H1 (cell line): ENCODE results near the gene CNTD1.

Experiments
- CTCF ChIP-seq, 3 experiments: IDR thresholded peaks; 1 replicate in 2 of 3; 2 replicates in 1 of 3; pipeline versions ENCODE4 v1.5.1 to v1.6.1; 2011; ENCODE audit warnings: low read length in 3 of 3, mild to moderate bottlenecking in 3 of 3, inconsistent platforms in 2 of 3, low read depth in 1 of 3, moderate library complexity in 1 of 3; ENCODE audit not compliant: insufficient read depth in 1 of 3; ENCODE audit errors: control extremely low read depth in 1 of 3
- POLR2A ChIP-seq, 2 experiments: IDR thresholded peaks; 1 replicate in 1 of 2; 2 replicates in 1 of 2; pipeline ENCODE4 v1.6.1; 2011; ENCODE audit warnings: low read depth in 2 of 2, low read length in 2 of 2, mild to moderate bottlenecking in 2 of 2; ENCODE audit errors: control extremely low read depth in 1 of 2
- POLR2AphosphoS5 ChIP-seq: IDR thresholded peaks from 2 replicates; pipeline ENCODE4 v1.6.1; 2011; ENCODE audit warnings: low read depth, low read length
- USF2 ChIP-seq: IDR thresholded peaks from 2 replicates; pipeline ENCODE4 v1.6.1; 2011; ENCODE audit warnings: low read length, improper control_type of control experiment
- ZNF274 ChIP-seq: IDR thresholded peaks from 2 replicates; pipeline ENCODE4 v1.7.0; 2012; ENCODE audit warnings: low read length, borderline replicate concordance; ENCODE audit errors: extremely low read depth

- TF ChIP-seq POLR2A (IDR thresholded peaks at IDR 0.05; ENCODE audit: control extremely low read depth in 1 of 2, low read depth in 2 of 2, low read length in 2 of 2) (no peak), ZNF274 (no peak), CTCF (IDR thresholded peaks at IDR 0.05; ENCODE audit: control extremely low read depth in 1 of 3, insufficient read depth in 1 of 3, low read depth in 1 of 3, low read length in 3 of 3) (no peak), POLR2AphosphoS5 (no peak), USF2 (no peak)
Observed at GRCh38 chr17:42766124-42766523, 32.5 kb upstream of the CNTD1 start.
